HG03108 (cell line): ENCODE data around the gene SND1.

Experiments
- ATAC-seq: cut with Tn5 transposase; IDR thresholded peaks from one replicate; pipeline ENCODE4 v1.9.1; 2021; ENCODE audit warnings: moderate library complexity; ENCODE audit not compliant: unreplicated experiment

Gene SND1

DNA sequence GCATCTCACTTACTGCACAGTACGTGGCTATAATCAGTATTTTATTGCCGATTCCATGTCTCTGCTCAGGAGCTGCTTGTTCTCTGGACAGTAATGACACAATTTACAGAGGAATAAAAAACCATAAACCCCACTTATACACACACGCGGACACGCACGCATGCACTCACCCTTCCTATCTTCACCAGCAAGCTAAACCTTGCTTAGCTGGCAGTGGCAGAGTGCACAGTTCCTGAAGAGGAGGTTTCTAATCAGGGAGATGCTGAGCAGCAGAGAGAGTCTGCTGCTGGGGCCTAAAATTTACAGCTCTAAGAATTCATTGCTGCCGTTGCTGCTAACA, 66.3 kb downstream of the SND1 start:
- no peak for ATAC-seq

DNA sequence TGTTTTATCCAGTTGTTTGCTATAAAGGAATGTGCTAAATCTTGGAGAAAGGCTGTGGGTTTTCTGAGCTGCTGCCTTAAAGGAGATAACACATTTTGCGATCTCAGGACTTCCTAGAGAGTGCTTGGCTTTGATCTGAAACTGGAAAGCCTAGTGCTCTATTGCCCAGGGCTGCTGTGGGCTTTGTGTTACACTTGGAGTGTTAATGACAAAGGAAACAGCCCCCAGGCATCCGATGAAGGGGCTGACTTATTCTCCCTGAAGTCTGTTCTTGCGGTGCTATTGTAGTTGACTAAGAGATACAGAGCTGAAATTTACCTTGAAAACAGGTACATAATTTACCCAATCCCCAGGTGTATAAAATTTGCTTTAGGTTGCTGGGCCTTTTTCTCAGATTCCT, 74.5 kb downstream of the SND1 start:
- ATAC-seq: no peak

DNA sequence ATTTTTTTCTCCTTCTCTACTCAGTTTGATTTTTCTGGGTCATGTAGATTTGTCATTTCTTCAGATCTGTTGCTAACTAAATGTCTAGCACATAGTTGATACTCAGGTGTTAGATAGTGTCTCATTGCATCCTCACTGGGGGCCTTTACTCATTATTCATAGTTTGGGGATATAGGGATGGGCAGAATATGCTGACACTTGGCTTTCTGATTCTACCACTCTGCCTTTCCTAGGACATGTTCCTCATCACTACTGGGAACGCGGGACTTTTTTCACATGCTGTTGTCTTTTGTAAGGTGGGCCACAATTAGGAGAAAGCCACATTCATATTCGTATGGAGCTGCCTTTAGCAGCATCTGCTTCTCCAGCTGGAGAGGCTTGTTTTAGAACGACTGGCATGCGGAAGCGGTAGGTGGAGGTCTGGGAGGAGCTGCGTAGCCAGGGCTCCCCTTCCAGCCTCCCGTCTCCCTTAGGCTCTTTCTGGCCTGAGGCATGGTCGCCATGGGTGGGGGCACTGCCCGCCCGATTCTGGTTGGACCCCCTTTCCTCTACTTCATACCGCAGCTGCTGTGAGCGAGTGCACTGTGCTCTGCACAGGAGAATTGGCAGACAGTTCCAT, 78.8 kb downstream of the SND1 start:
- no peak for ATAC-seq

DNA sequence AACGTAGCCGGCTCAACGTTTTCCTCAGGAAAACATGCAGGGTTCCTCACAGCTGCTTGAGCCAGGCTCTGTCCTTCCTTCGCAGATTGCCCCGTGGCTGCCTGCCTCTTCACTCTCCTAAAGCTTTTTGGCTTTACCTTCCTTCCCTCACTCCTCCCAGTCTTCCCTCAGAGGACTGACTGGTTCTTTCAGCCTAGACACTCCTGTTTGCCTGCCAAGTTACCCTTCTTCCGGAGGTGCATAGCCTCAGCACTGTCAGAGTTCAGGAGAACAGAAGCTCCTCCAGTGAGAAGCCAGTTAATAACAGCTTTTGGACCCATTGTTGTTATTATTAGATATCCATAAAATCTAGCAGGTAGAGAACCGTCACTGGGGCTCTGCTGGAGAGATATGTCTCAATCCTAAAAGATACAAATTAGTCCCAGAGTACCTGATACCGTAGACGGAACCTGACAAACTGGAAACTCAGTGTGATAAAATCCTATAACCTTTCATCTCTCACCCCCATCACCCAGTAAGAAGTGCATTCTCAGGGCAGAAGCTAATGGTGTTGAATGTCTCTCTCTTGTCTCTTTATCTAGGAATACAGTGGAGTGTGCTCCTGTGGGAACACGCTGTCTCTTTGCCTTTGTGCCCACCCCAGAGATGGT, 79.6 kb downstream of the SND1 start:
- no peak for ATAC-seq

DNA sequence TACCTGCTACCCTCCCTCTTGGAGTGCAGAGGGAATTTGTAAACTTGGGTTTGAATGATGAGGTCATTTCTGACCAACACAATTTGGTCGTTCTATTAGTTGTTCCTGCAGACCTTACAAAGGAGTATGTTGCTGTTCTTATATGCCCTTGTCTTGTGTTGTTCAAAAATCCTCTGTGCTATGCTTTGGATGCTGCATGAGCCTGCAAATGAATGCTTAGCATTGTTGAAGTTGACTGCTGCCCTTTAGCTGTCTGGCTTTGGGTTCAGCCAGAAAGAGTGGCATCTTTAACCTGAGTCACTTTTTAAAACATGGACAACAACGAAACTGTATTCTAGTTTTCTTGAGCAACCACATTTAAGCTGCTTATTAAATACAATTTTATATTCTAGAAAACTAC, 80.3 kb downstream of the SND1 start:
- no peak for ATAC-seq

DNA sequence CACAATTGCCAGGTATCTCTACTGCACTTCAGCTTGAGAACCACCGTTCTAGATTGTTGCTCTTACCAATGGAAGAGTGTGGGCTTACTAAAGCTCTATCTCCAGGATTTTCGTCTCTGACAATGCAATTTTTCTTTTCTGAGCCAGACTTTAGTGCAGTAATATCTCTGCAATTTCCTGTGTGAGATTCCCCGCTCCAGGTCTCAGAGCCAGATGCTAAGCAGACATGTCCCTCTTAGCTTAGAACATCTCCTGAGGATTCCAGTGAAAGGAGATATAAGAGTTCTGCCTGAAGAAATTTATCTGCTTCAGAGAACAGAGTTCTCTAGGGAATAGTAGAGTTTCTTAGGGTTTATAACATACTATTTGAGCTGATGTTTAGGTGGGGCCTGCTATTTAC, 82.0 kb downstream of the SND1 start:
- no peak for ATAC-seq

DNA sequence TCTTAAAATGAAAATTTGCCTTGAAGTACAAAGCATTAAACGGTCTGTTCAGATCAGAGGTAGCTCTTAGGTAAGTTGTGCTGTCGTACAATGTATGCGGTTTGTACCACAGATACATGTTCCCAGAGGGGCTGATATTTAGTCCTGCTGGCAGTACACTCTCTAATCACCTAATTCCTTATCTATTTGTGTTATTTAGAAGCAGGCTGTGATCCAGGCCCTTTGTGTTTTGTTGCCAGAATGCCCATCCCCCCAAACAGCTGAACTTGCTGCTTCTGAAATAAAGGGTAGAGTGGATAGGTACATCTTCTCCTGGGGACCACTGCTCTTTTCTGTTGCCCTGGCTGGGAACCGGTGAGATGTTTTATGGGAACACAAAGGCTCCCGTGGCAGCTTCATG, 84.5 kb downstream of the SND1 start:
- no peak for ATAC-seq

DNA sequence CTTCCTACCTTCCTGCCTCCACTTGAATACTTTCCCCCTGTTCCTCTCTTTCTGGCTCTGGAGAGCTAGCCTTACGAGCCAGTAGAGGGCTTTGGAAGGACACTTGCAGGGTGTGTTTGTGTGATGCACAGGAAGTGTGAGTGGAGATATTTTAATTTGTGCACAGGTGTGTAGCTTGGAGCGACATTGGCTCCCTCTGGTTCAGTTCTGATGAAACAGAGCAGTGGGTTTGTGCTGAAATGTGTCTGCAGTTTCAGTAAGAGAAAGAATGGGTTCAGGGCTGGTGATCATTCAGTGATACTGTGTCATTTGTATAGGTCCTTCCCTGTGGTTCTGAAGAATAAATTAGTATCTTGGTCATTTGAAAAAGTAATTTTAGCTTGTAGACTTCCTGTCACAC, 86.9 kb downstream of the SND1 start:
- no peak for ATAC-seq

DNA sequence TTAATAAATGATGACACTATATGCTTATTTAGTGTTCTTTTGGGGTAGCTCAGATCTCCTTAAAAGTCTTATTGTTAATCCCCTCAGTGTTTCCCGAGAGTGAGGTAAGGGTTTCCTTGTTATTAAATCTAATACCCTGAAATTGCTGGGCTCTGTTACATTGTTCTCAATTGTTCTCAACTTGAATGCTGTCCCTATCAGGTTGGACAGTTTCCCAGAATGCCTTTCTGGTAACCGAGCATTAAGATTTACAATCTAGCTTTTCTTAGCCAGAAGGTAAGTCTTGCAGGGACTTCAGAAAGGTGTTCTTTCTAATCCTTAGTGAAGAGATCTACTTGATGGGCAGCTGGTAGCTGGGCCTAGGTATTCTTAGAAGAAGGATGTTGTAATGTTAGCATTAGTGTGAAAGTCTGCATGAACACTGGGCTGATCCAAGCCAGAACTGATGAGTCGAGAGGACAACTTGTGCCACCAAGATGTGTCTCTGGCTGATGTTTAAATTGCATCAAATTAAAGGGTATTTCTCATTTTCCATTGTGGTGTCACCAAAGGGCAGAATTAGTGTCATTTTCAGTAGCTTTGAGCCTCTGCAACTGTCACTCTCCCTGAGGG, 89.9 kb downstream of the SND1 start:
- no peak for ATAC-seq

DNA sequence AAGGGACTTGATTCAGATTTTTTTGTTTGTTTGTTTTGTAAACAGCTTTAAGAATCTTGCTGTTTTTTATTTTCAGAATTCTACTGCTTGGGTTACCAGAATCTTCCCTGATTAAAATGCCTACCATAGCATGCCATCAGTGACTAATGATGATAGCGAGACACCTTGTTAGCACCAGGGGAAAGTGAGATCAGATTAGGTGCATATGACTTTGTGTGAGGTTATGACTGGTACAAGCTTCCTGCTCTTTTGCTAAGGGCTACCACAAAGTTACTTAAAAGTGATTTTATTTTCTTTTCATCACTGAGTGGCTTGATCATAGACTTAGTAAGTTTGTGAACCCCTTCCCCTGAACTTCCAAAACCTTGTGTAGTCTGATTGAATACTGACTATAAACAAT, 93.5 kb downstream of the SND1 start:
- no peak for ATAC-seq

DNA sequence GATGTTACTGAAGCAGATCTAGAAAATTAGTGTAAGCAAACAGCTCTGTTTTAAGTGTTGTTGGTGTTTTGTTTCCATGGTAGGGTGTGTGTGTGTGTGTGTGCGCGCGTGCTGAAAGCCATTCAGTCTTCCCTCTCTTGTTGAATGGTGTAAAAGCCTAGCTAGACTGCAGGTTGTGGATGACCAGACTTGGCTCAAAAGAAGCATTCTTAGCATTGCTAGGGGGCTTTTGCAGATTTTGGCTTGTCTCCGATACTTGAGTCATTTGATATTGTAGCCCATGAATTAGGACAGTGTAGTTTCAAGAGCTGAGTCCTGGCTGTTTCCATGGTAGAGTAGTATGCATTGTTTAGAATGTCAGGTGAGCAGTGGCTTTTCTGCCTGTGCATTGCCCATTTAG, 99.1 kb downstream of the SND1 start:
- ATAC-seq: no peak

DNA sequence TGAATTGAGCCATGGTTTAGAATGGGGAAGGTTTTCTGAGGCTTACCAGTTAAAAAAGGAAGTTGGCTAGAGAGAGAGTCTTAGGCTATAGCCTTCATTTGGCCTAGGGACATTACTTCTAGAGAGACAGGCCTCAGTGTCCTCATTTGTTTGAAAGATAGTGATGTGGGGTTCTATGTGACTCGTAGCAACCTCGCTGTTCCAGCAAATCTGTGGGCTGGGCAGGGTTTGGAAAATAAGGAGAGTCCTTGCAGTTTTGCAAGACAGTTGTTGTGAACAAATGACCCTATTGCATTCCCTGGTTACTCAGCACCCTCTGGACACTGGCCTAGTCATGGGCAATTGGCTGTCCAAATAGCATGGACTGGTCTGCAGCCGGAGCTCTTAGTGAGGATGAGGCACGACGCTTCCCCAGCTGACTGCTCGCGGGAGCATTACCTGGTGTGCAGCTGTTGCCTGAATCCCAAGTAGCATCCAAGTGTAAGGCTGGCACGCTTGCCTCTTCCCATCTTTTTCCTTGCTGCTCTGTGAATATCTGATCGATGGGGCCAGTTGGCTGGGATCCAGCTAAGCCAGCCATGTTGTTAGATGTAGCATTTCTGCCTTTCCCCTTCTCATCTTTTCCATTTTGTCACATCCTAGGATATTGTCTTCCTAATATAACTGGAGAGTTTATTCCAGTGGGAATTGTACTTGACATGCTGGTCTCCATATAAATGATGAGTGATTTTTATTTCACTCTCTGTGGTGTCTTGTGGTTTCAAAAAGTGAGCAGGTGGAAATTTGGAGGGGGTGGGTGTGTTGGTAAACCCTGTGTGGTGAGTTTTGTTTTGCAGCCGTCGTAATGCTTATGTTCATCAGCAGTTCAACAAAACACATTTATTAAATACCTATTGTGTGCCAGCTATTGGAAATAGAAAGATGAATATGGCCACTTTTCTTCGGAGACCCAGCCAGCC, 99.8 kb downstream of the SND1 start:
- ATAC-seq: no peak

DNA sequence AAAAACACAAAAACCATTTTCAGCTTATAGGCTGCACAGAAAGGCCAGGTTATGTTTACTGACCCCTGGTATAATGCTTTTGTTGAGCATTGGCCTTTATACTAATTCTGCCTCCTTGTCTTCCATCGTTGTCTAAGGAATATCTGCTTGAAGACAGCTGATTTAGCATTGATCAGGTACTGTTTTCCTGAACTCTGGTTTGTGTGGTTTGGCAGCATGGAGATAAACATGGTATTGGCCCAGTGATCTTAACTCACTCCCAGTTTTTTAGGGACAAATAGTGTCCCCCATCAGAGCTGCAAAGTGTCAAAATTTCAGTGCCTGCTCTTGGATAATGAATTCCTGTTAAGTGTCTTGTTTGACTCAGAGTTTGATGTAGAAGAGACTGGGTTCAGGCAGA, 100.8 kb downstream of the SND1 start:
- no peak for ATAC-seq

DNA sequence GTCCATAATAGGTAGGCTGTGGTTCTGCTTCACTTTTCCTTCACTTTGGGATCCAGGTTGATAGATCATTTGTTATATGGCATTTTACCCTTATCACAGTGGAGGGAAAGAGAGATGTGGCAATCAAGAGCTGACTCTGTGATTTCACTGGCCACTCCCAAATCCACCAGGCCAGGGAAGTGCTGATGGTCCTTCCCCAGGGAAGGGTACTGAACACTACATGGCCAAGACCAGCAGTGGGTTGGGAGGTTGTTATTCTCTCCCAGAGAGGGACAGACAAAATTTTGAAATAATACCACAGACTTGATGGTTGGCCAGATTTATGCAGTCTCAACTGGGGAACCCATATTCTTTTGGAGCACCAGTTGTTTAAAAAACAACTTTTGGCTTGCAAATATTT, 102.5 kb downstream of the SND1 start:
- no peak for ATAC-seq

DNA sequence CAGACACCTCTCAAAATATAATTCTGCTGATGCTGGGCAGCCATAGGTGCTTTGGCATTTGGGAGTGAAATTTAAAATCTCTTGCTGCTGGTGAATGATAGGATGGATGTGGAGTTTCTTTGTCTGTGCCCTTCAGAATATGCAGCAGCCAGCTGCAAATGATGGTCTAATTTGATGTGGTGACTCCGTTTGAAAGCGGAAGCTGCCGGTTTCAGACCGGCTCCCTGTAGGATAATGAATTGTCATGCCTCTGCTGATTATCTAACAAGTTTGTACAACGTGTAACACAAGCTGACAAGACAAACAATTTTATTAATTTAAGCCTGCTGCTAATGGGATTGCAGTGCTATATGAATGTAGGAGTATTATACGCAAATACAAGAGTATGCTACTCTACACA, 103.5 kb downstream of the SND1 start:
- no peak for ATAC-seq

DNA sequence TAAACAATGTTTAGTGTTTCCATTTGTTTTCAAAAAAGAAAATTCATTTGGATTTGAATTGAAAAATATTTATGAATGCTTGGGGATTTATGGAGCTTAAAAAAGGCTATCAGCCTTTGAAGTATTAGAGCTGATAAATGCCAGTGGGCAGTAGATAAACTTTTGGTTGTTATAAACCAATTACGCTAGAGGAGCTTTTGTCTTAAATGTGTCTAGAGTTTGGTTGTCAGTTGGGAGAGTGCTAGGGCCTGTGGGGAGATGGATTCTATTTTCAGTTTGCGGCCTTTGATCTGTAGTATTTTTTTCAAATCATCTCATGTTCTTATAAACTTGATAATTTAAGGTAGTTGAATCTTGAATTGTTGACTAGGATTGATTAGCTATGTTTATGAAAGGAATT, 104.0 kb downstream of the SND1 start:
- ATAC-seq: no peak

DNA sequence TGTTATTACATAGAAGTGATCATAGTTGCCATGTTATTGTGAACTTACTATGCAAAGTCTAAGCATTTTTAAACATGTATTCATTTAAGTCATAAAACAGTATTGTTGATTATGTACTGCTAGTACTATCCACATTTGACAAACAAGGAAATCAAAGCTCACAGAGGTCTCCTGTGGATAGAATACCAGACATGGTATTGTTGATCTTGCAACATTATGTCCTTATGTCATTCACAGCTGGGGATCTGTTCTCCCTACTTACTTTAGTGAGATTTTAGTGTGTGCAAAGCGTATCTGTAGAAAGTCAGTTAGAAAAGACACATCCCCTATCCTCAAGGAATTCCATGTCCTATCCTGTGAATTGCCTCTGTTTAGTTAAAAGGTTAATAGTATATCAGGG, 106.1 kb downstream of the SND1 start:
- no peak for ATAC-seq

DNA sequence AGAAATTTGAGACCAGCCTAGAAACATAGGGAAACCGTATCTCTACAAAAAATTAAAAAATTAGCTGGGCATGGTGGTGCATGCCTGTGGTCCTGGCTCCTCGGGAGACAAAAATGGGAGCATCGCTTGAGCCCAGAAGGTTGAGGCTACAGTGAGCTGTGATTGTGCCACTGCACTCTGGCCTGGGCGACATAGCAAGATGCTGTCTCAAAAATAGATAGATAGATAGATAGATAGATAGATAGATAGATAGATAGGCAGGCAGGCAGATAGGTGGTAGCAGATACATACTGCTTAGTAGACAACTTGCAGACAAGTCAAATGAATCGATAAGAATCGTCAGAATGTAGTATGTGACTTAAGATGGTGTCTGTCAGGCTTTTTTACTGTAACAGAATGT, 106.9 kb downstream of the SND1 start:
- ATAC-seq: no peak

DNA sequence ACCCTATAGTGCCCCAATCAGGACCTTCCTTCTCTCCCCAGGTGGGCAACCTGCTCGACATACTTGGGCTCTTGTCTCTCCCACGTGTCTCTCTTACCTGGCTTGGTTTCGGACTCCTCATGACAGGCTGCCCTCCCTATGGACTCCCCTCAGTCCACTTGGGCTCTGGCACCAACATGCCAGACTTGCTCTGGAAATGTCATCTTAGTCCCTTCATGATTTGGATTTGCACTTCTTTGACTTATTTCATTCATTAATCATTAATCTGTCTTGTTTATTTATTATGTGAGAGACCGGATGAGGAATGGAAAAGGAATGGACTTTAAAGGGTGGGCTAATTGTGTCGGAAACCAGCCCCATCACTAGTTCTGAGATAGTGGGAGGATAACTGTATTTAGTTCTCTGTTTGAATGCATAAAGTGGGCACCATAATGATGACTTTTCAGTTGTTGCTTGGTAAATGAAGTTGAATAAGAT, 108.0 kb downstream of the SND1 start:
- no peak for ATAC-seq

DNA sequence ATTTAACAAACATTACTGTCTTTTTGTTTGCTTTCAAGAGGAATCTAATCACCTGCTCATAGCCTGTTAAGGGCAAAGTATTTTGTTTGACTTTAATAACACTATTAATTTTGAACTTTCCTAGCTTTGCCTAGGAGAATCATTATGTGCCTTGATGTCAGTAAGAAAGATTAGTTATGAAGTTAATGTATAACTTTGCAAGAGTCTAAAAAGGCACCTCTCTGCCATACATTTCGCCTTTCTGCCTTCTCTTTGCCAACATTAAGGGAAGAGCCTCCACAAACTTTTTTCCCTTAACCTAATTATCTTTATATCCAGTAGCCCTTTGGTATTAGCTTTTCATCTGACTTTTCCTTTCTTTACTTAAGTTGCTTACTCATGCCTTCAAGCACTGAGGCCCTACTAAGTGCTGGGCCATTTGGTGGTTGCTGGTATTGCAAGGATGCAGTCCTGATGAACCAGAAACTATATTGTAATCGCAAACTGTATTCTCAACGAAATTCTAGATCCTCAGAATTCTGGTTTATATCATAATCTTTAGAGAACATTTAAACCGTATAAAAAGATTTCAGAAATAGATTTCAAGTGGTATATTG, 108.5 kb downstream of the SND1 start:
- no peak for ATAC-seq

DNA sequence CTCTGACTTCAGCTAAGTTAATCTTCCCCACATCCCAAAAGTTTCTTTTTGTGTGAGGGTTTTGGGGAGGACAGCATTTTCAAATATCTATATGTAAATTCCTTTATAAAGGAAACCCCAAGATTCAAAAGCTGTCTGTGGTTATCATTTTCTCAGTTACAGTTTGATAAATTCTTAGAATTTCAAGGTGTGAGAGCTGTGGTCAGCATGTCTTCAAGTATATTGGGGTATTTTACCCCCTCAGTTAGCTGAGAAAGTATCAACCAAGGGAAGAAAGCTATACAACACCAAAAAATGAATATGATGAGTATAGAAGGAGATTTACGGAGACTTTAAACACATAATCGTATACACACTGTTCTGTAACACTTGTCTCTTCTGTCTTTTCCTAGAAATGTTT, 109.2 kb downstream of the SND1 start:
- no peak for ATAC-seq
